Muscle of leg (tissue), 16 donors: Measurements from ENCODE around the gene TNFSF18. TPM values are rescaled to one million over a fixed set of nuclear protein-coding genes. Genes with fewer than 3 reads are reported as not detected.
"Not testable (repeated sequence)": the region's sequence is repeated elsewhere in the genome, so short reads cannot be mapped to it uniquely, and the experiment has no call there.

Source experiments
- DNase-seq: peaks from one replicate; pipeline ENCODE4 v3.0.0; 2013
- H3K27ac ChIP-seq: one replicate; pipeline ENCODE4 v1.5.1; 2013; ENCODE audit warnings: mild to moderate bottlenecking, low read length, control low read depth
- H3K27me3 ChIP-seq: one replicate; pipeline ENCODE4 v1.6.1; 2013; ENCODE audit warnings: low read length; ENCODE audit not compliant: control insufficient read depth, insufficient read depth
- H3K36me3 ChIP-seq: one replicate; pipeline ENCODE4 v1.6.1; 2013; ENCODE audit warnings: low read length; ENCODE audit not compliant: control insufficient read depth, insufficient read depth
- H3K4me1 ChIP-seq: one replicate; pipeline ENCODE4 v1.6.1; 2013; ENCODE audit warnings: low read length; ENCODE audit not compliant: control insufficient read depth, insufficient read depth
- H3K4me3 ChIP-seq: one replicate; pipeline ENCODE4 v1.5.1; 2013; ENCODE audit warnings: low read length, control low read depth
- H3K9me3 ChIP-seq: replicated peaks from 2 replicates; pipeline ENCODE4 v1.6.1; 2013; ENCODE audit warnings: low read depth, low read length; ENCODE audit not compliant: control insufficient read depth
- WGBS: methylation state at CpG from one replicate; pipeline ENCODE4 v1.1.5; 2013; ENCODE audit warnings: missing lambda C conversion rate; ENCODE audit not compliant: insufficient coverage; 5-methylcytosine and 5-hydroxymethylcytosine counted together
- long read RNA-seq, 11 donors: transcript quantifications; one replicate each; lab custom pipeline, GENCODE V29; 2026
- polyA plus RNA-seq, 8 donors: library from polyadenylated mRNA; unstranded; fragments of 120-200 nt; gene quantifications; one replicate each; pipeline versions ENCODE4 v1.2.1 to v1.2.3, GENCODE V29; 2013; ENCODE audit warnings: inconsistent platforms in 1 of 8, low replicate concordance in 1 of 8; ENCODE audit not compliant: insufficient read length in 8 of 8, insufficient read depth in 1 of 8
- total RNA-seq: library from RNA; stranded (reverse); fragments of 120-200 nt; gene quantifications from one replicate; pipeline ENCODE4 v1.2.4, GENCODE V29; 2013

The TNFSF18 gene, protein sequence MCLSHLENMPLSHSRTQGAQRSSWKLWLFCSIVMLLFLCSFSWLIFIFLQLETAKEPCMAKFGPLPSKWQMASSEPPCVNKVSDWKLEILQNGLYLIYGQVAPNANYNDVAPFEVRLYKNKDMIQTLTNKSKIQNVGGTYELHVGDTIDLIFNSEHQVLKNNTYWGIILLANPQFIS
- total RNA-seq, result 0.18 TPM
- under 1 TPM in 7 of 8 donors, not detected in 1; 0.10 to 0.21 (median 0.14) TPM for polyA plus RNA-seq
- long read RNA-seq, donor 1, result 0 reads
- long read RNA-seq, donor 2, result 0 reads
- long read RNA-seq, donor 3, result 0 reads
- long read RNA-seq, donor 4, result 0 reads
- long read RNA-seq, donor 5, result 0 reads
- long read RNA-seq, donor 6, result 0 reads
- long read RNA-seq, donor 7, result 0 reads
- long read RNA-seq, donor 8, result 0 reads
- long read RNA-seq, donor 9, partial matches to known transcripts, result 0 of 1 reads
- long read RNA-seq, donor 9, other reads (novel, unspliced or antisense), result 0 of 1 reads
- long read RNA-seq, donor 10, partial matches to known transcripts, result 0 of 1 reads
- long read RNA-seq, donor 10, other reads (novel, unspliced or antisense), result 0 of 1 reads
- long read RNA-seq, donor 11, result 0 reads

- Histone ChIP-seq H3K27me3 (no peaks in the 10 kb centered on the region), H3K4me1 (no peaks in the 10 kb centered on the region), H3K27ac (no peak within 1 kb of the TSS), H3K9me3 (no peaks in the 10 kb centered on the region), H3K4me3 (no peak within 1 kb of the TSS), H3K36me3 (no peaks in the 10 kb centered on the region)
- WGBS, result no CpG with 5 or more reads among the region's 4 CpGs
- peak; percentile 78 for DNase-seq
Measured at GRCh38 chr1:173050865-173051264, at the start of gene TNFSF18. Gene TNFSF18, minus strand, starts transcription at chr1:173050941. Its CDS starts 45 bp downstream, at chr1:173050896.

GRCh38 chr1:173099166-173099565, 48.4 kb upstream of the TNFSF18 start:
- Histone ChIP-seq H3K9me3 (peaks cover 8% of the 10 kb centered on the region), H3K4me3 (no peak overlapping the region), H3K27me3 (no peaks in the 10 kb centered on the region), H3K36me3 (no peaks in the 10 kb centered on the region), H3K27ac (no peak overlapping the region), H3K4me1 (no peaks in the 10 kb centered on the region)
- WGBS, result no CpG with 5 or more reads among the region's 2 CpGs
- no peak for DNase-seq

DNA sequence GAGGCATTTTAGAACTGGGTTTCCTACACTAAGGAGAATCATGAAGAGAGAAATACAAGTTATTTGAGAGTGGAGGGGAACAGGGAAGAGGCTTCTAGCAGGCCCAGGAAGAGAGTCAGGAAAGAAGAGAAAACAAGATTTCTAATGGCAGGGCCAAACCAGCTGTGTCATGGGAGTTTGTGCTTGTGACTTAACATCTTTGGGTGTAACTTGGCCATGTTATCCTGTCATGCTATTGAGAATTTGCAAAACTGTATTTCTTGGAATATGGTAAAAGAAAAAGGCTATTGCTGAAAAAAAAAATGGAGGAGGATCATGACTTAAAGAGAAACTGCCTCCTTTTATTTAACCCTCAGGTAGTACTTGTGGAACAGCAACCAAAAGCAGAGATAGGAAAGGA, 47.4 kb upstream of the TNFSF18 start:
- Histone ChIP-seq H3K9me3 (peaks cover 2% of the 10 kb centered on the region), H3K36me3 (no peaks in the 10 kb centered on the region), H3K27ac (no peak overlapping the region), H3K4me1 (no peaks in the 10 kb centered on the region), H3K27me3 (no peaks in the 10 kb centered on the region), H3K4me3 (no peak overlapping the region)
- peak; percentile 65 for DNase-seq

GRCh38 chr1:173097001-173097400, 46.3 kb upstream of the TNFSF18 start:
- no peak overlapping the region for H3K4me3 ChIP-seq
- 75% methylated on average over 1 of the region's 1 CpG for WGBS
- no peaks in the 10 kb centered on the region for H3K36me3 ChIP-seq
- H3K27me3 ChIP-seq, result no peaks in the 10 kb centered on the region
- no peaks in the 10 kb centered on the region for H3K9me3 ChIP-seq
- no peak overlapping the region for H3K27ac ChIP-seq
- DNase-seq, result no peak
- no peaks in the 10 kb centered on the region for H3K4me1 ChIP-seq

DNA sequence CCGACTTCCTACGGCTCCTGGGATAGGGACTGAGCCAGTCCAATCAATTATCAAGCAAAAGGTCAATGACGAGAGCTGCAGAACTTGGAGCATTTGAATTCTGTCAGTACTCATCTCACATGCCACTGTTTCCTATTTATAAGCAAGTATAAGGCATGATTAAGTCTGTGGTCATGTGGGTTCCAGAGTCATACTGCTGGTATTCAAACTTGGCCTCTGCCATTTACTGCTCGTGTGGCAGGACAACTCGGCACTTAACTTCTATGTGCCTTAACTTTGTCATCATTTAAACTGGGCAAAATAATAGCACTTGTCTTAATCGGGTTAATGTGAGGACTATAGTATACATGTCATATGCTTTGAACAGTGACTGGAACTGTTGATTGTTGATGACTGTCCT, 44.9 kb upstream of the TNFSF18 start:
- Histone ChIP-seq H3K9me3 (no peaks in the 10 kb centered on the region), H3K27me3 (no peaks in the 10 kb centered on the region), H3K36me3 (no peaks in the 10 kb centered on the region), H3K27ac (no peak overlapping the region), H3K4me1 (no peaks in the 10 kb centered on the region), H3K4me3 (no peak overlapping the region)
- WGBS, result 60% methylated on average over 2 of the region's 6 CpGs
- DNase-seq, result no peak

DNA sequence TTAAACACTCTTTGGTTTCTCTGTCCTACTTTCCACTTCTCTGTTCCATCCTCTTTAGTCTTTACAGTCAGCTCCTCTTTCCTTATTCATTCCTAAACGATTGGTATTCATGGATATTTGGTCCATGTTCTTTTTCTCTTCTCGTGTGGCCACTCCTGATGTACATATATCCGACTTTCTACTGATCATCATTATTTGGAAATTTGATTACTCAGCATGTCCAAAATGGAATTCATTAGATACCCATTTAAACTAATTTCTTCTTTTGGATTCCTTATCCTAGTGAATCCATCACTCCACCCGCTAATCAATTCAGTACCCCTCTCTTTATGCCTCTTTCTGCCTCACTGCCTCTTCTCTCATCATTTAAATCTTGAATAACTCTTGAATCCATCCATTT, 43.8 kb upstream of the TNFSF18 start:
- H3K4me1 ChIP-seq, result no peaks in the 10 kb centered on the region
- no peaks in the 10 kb centered on the region for H3K27me3 ChIP-seq
- H3K9me3 ChIP-seq, result no peaks in the 10 kb centered on the region
- no peak overlapping the region for H3K27ac ChIP-seq
- no peaks in the 10 kb centered on the region for H3K36me3 ChIP-seq
- no peak for DNase-seq
- WGBS, result 89% methylated on average over 4 of the region's 4 CpGs
- H3K4me3 ChIP-seq, result no peak overlapping the region

DNA sequence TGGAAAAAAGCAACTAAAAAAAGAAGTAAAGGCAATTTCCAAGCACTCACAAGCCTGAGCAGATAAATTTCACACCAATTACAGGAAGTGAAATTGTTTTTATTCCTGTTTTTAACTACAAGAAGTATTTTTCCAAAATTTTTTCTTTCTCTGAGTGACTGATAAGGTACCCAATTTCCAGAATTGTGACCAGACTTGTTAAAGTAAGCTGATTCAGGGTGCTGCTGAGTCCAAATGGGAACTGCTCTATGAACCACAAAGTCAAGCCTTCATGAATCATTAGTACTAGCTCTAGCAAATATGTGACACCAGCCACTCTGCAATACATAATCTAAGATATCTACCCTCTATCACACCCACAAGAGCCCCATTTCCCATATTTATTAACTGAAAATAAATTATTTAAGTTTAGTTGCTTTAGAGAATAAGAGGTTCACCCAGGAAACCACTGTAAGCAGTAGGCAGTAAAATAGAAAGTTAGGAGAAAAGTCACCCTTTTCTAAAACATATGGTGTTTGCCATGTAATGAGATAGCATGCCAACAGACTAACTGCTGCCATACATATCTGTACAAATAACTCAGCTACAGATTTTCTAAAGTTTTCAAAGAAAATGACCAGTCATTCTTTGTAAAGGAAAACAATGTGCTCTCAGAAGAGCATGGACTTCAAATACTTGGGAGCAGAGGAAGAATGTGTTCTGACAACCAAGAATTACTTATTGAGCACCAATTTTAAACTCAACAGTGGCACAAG, 43.1 kb upstream of the TNFSF18 start:
- no peak overlapping the region for H3K27ac ChIP-seq
- H3K4me3 ChIP-seq, result no peak overlapping the region
- H3K36me3 ChIP-seq, result no peaks in the 10 kb centered on the region
- no peaks in the 10 kb centered on the region for H3K27me3 ChIP-seq
- no peaks in the 10 kb centered on the region for H3K9me3 ChIP-seq
- no peaks in the 10 kb centered on the region for H3K4me1 ChIP-seq
- DNase-seq, result no peak

DNA sequence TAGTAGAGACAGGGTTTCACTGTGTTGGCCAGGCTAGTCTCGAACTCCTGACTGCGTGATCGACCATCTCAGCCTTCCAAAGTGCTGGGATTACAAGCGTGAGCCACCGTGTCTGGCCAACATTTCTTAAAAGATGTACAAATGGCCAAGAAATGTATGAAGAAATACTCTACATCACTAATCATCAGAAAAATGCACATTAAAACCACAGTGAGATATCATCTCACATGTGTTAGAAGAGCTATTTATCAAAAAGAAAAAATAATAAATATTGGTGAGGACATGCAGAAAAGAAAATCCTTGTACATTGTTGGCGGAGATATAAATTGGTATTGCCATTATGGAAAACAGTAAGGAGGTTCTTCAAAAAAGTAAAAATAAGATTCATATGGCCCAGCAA, 33.6 kb upstream of the TNFSF18 start:
- Histone ChIP-seq H3K9me3 (no peaks in the 10 kb centered on the region), H3K4me3 (no peak overlapping the region), H3K27me3 (no peaks in the 10 kb centered on the region), H3K27ac (no peak overlapping the region), H3K4me1 (no peaks in the 10 kb centered on the region), H3K36me3 (no peaks in the 10 kb centered on the region)
- WGBS, result no CpG with 5 or more reads among the region's 6 CpGs
- DNase-seq, result no peak

- WGBS, result no CpG with 5 or more reads among the region's 1 CpG
- H3K36me3 ChIP-seq, result no peaks in the 10 kb centered on the region
- no peaks in the 10 kb centered on the region for H3K4me1 ChIP-seq
- no peak for DNase-seq
- no peak overlapping the region for H3K4me3 ChIP-seq
- H3K27ac ChIP-seq, result no peak overlapping the region
- H3K27me3 ChIP-seq, result no peaks in the 10 kb centered on the region
- H3K9me3 ChIP-seq, result no peaks in the 10 kb centered on the region
Measured at GRCh38 chr1:173082913-173083312, 32.2 kb upstream of the TNFSF18 start.

GRCh38 chr1:173074217-173074616, 23.5 kb upstream of the TNFSF18 start:
- not testable (repeated sequence) for H3K9me3 ChIP-seq, H3K27ac ChIP-seq, H3K4me3 ChIP-seq, H3K27me3 ChIP-seq, DNase-seq, H3K4me1 ChIP-seq, H3K36me3 ChIP-seq
- WGBS, result 87% methylated on average over 6 of the region's 6 CpGs
